ENCODE results near the gene RNF26. TPM values are rescaled to one million over a fixed set of nuclear protein-coding genes. Genes with fewer than 3 reads are reported as not detected.

The RNF26 gene
- total and polyA plus RNA-seq, 8 donors: 4.9 to 11.5 (median 8.3) TPM

GRCh38 chr11:119367661-119368120, 33.4 kb downstream of the RNF26 start:
- FAIRE-seq (no peak), ATAC-seq (no peak), DNase-seq (peak in 1 of 6 donors; percentile 43)
- TF ChIP-seq CTCF (IDR thresholded peaks at IDR 0.05): no peak
- intact Hi-C loops (cut with DNase I): no loop called here
- H3K36me3 ChIP-seq: no peaks in the 10 kb centered on the region
- no peaks in the 10 kb centered on the region for H3K27me3 ChIP-seq
- WGBS, 2 donors: 68 to 70% methylated on average over 9 of the region's 9 CpGs
- H3K27ac ChIP-seq: peak overlapping the region; percentile 74 to 86 (median 80)
- no peak overlapping the region for H3K4me3 ChIP-seq
- peaks cover 23 to 37% (median 36%) of the 10 kb centered on the region in 3 donors for H3K4me1 ChIP-seq
- no peaks in the 10 kb centered on the region for H3K9me3 ChIP-seq

GRCh38 chr11:119368121-119369034, 34.1 kb downstream of the RNF26 start:
- TF ChIP-seq CTCF (IDR thresholded peaks at IDR 0.05): no peak
- peak; percentile 75 to 94 (median 82) for DNase-seq
- Histone ChIP-seq H3K4me3 (peak overlapping the region in 2 of 4 donors; percentile 11), H3K27me3 (no peaks in the 10 kb centered on the region), H3K27ac (peak overlapping the region; percentile 74 to 86 (median 80)), H3K9me3 (no peaks in the 10 kb centered on the region), H3K4me1 (peaks cover 19 to 32% (median 30%) of the 10 kb centered on the region in 3 donors), H3K36me3 (no peaks in the 10 kb centered on the region)
- FAIRE-seq: peak; percentile 29
- 21 to 27% methylated on average over 17 of the region's 17 CpGs for WGBS, 2 donors
- intact Hi-C loops (cut with DNase I): no loop called here
- ATAC-seq: peak; percentile 69 to 78 (median 75)

GRCh38 chr11:119369132-119369925, 35.0 kb downstream of the RNF26 start:
- Histone ChIP-seq H3K9me3 (no peaks in the 10 kb centered on the region), H3K27ac (peak overlapping the region; percentile 74 to 86 (median 80)), H3K4me1 (peaks cover 19 to 32% (median 30%) of the 10 kb centered on the region in 3 donors), H3K27me3 (no peaks in the 10 kb centered on the region), H3K36me3 (no peaks in the 10 kb centered on the region), H3K4me3 (peak overlapping the region in 2 of 4 donors; percentile 11)
- 29 to 37% methylated on average over 13 of the region's 13 CpGs for WGBS, 2 donors
- ATAC-seq (peak in 1 of 4 donors; percentile 9), DNase-seq (peak in 1 of 6 donors; percentile 42), FAIRE-seq (no peak)
- intact Hi-C loops (cut with DNase I): no loop called here
- TF ChIP-seq CTCF (IDR thresholded peaks at IDR 0.05): no peak

GRCh38 chr11:119370486-119371046, 36.2 kb downstream of the RNF26 start:
- 34 to 37% methylated on average over 8 of the region's 8 CpGs for WGBS, 2 donors
- Histone ChIP-seq H3K4me3 (no peak overlapping the region), H3K4me1 (peaks cover 19 to 32% (median 30%) of the 10 kb centered on the region in 3 donors), H3K9me3 (no peaks in the 10 kb centered on the region), H3K27me3 (no peaks in the 10 kb centered on the region), H3K36me3 (no peaks in the 10 kb centered on the region), H3K27ac (peak overlapping the region in 3 of 4 donors; percentile 10 to 18 (median 15))
- FAIRE-seq (no peak), ATAC-seq (no peak), DNase-seq (peak in 1 of 6 donors; percentile 17)
- intact Hi-C loops (cut with DNase I): loop anchor here in 1 of 3 donors (10.0 kb wide), 1 partner anchor 46 kb away; no protein-coding TSS in a partner anchor
- no peak for TF ChIP-seq CTCF (IDR thresholded peaks at IDR 0.05)

All from pancreas (tissue), 10 donors.